HG03521 (cell line): ENCODE data around the gene PXN.

ENCODE experiments used
- ATAC-seq: cut with Tn5 transposase; IDR thresholded peaks from one replicate; pipeline ENCODE4 v1.9.1; 2021; ENCODE audit warnings: mild to moderate bottlenecking, moderate library complexity; ENCODE audit not compliant: unreplicated experiment

Gene PXN

DNA sequence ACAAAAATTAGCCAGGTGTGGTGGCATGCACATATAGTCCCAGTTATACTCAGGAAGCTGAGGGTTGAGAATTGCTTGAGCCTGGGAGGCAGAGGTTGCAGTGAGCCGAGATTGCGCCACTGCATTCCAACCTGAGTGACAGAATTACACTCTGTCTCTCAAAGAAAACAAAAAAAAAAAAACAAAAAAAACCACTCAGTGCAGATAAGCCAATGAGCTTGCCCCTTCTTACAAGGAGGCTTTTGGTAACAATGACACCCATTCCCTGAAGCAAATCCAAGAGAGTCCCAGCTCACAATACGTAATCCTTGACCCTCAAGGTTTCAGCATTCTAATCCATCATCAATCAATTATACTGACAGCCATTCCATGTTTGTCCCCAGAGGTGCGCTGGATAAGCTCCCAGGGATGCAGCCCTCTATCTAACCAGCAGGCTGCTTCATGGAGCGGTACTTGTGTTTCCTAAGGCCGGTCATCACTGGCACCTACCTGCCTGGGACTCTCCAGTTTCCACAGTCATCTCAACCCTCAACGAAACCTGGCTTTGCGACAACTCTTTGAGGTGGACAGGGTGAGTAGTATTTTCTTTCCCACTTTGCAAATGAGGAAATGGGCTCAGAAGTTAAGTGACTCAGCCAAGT lies 83.4 kb downstream of the PXN start:
- ATAC-seq, result no peak

- no peak for ATAC-seq
These were observed 84.6 kb downstream of the PXN start for GRCh38 chr12:120180975-120181374.

DNA sequence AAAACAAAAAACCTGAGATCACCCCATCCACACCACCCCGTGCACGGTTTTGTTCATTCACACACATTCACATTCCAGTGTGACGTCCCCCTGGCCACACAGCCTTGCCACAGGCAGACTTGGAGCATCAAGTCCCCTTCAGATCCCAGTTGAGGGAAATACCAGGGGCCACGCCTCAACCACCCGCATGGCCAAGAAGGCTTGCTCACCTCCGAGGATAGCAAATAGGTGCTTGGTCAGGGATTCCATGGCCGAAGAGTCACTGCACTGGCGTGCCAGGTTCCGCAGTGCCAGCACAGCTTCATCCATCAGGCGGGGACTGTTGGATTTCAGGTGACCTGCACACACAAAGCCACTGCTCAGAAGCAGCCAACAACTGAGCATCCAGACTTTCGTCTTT lies 90.0 kb downstream of the PXN start:
- ATAC-seq, result no peak

GRCh38 chr12:120175062-120175461 lies 90.5 kb downstream of the PXN start:
- ATAC-seq, result no peak

DNA sequence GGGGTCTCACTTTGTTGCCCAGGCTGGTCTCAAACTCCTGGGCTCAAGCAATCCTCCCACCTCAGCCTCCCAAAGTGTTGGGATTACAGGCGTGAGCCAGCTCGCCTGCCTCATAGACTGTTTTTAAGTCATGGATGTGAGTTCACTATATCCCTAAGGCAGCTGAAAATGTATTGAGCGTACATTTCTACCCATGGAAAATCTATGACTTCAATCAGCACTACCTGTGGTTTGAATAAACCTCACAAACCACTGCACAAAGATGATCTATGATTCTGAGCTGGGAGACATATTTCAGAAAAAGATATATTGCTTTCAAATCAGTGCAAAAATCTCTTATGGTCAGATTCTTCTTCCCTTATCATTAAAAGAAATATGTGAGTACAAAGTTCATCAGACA lies 93.5 kb downstream of the PXN start:
- ATAC-seq, result no peak

DNA sequence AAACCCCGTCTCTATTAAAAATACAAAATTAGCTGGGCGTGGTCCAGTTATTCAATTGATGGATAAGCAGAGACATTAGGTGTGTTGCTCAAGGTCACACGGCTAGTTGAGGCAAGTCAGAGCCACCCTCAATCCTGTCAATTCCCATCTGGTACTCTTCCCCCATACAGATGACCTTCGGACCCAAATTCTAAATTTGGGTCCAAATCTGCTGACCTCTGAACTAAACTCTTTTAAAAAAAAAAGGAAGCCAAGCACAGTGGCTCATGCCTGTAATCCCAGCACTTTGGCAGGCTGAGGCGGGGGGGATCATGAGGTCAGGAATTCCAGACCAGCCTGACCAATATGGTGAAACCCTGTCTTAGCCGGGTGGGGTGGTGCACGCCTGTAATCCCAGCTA lies 94.9 kb downstream of the PXN start:
- no peak for ATAC-seq

- no peak for ATAC-seq
These were observed 95.6 kb downstream of the PXN start for GRCh38 chr12:120169946-120170345.

DNA sequence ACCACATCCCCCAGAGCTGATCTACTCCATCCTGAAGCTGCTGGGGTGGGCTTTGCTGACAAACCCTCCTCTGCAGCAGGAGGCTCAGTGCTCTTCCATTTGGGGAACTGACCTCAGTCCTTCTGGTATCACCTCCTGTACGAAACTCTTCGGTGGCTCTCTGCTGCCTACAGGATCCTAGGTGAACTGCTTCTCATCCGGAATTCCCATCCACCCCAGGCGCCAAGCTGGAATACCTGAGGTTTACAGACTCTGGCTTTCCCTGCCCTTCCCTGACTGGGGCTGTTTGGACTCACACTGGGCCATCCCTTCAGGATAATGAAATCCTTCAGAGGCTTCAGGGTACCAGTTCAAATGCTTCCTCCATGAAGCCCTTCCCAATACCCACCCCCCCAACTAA lies 97.2 kb downstream of the PXN start:
- no peak for ATAC-seq

- ATAC-seq, result no peak
These were observed 97.9 kb downstream of the PXN start for GRCh38 chr12:120167529-120168095.

DNA sequence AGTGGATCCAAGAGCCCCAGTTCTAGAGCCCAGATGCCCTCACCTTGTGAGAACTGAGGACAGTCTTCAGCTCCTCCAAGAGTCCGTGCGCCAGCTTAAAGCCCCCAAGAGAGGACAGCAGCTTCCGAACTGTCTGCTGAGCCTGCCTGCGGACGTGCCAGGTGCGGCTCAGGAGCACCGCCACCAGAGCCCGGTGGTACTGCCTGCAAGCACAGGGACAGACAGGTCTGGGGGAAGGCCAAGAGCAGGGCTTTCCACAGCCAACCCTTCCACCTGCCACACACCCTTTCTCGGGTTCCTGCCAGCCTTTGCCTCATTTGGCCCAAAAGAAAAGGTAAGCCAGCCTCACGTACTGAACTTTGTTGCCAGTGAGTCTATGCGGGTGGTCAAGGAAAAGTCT lies 101.2 kb downstream of the PXN start:
- ATAC-seq, result no peak

GRCh38 chr12:120162763-120163162 lies 102.8 kb downstream of the PXN start:
- no peak for ATAC-seq

- no peak for ATAC-seq
These were observed 103.7 kb downstream of the PXN start for GRCh38 chr12:120161852-120162251.
